A549 (cell line): ENCODE data around the gene LTV1. TPM values are rescaled to one million over a fixed set of nuclear protein-coding genes. Genes with fewer than 3 reads are reported as not detected.
"Not testable (repeated sequence)": the region's sequence is repeated elsewhere in the genome, so short reads cannot be mapped to it uniquely, and the experiment has no call there.

Experiments used
- ATAC-seq, 2 experiments: fragments of 200-7000 bp in 1 of 2; fragments of >200 bp in 1 of 2; cut with Nextera tagmentation in 1 of 2; cut with Tn5 transposase in 1 of 2; 3 replicates each; pipeline versions ENCODE4 v1.8.0 to v1.9.1; 2018 to 2020; ENCODE audit warnings: mild to moderate bottlenecking in 1 of 2, moderate library complexity in 1 of 2
- CTCF ChIA-PET: fragments of 300-600 bp; sonication (Branson Sonifier 250); formaldehyde crosslinking; extraction: SDS; loops from one replicate; lab custom pipeline; 2021; ENCODE audit warnings: antibody characterized with exemption, inconsistent platforms; lab: Yijun Ruan, JAX
- POLR2A ChIA-PET: fragments of 350-600 bp; formaldehyde crosslinking; extraction: SDS; loops from one replicate; lab custom pipeline; 2021; ENCODE audit warnings: antibody characterized with exemption, inconsistent platforms; lab: Yijun Ruan, JAX
- DNase-seq, 2 experiments: peaks; one replicate each; pipeline versions ENCODE4 v3.0.0 to v3.0.0-alpha.2; 2011 to 2016; ENCODE audit warnings: low read depth in 1 of 2, low spot score in 1 of 2
- FAIRE-seq: peaks from 2 replicates; lab custom pipeline; 2011; peaks lifted over from hg19 to GRCh38; lab: Jason Lieb, UNC
- H3K27ac ChIP-seq, 2 experiments: fragments of >200 bp; sonication (Bioruptor Twin); formaldehyde crosslinking; 3 replicates each; pipeline ENCODE4 v1.5.1; 2016 to 2017
- H3K4me1 ChIP-seq: fragments of >200 bp; sonication (Bioruptor Twin); formaldehyde crosslinking; 3 replicates; pipeline ENCODE4 v1.6.1; 2016
- H3K4me2 ChIP-seq: fragments of >200 bp; sonication (Bioruptor Twin); formaldehyde crosslinking; 3 replicates; pipeline ENCODE4 v1.6.1; 2016
- H3K4me3 ChIP-seq: fragments of >200 bp; sonication (Bioruptor Twin); formaldehyde crosslinking; 3 replicates; pipeline ENCODE4 v1.5.1; 2016
- H3K9me3 ChIP-seq: fragments of >200 bp; sonication (Bioruptor Twin); formaldehyde crosslinking; 3 replicates; pipeline ENCODE4 v1.6.1; 2016
- ATOH8 ChIP-seq: fragments of 250-450 bp; sonication (Bioruptor Pico); IDR thresholded peaks from 2 replicates; pipeline ENCODE4 v1.5.0; 2020; ENCODE audit warnings: low read depth, mild to moderate bottlenecking, moderate library complexity
- BHLHE40 ChIP-seq: IDR thresholded peaks from 2 replicates; pipeline ENCODE4 v1.6.1; 2012; ENCODE audit warnings: low read depth, low read length, inconsistent platforms
- CHD2 ChIP-seq: fragments of 150-350 bp; IDR thresholded peaks from 2 replicates; pipeline ENCODE4 v1.6.1; 2014; ENCODE audit warnings: low read length; ENCODE audit not compliant: partially characterized antibody
- E2F6 ChIP-seq: IDR thresholded peaks from 2 replicates; pipeline ENCODE4 v1.6.1; 2012; ENCODE audit warnings: low read depth, borderline replicate concordance
- ELK1 ChIP-seq: fragments of 150-350 bp; IDR thresholded peaks from 2 replicates; pipeline ENCODE4 v1.6.1; 2014; ENCODE audit warnings: low read depth, mild to moderate bottlenecking, low read length
- FOSB ChIP-seq: fragments of 250-450 bp; sonication (Bioruptor Pico); IDR thresholded peaks from 2 replicates; pipeline ENCODE4 v1.5.0; 2020; ENCODE audit warnings: mild to moderate bottlenecking, moderate library complexity
- FOSL2 ChIP-seq, 2 experiments: fragments of 450-650 bp in 1 of 2; fragments of >200 bp in 1 of 2; sonication (Bioruptor Twin) in 1 of 2; formaldehyde crosslinking; IDR thresholded peaks; 2 replicates each; pipeline versions ENCODE4 v1.5.0 to v1.6.1; 2016 to 2020; ENCODE audit warnings: mild to moderate bottlenecking in 1 of 2, moderate library complexity in 1 of 2
- FOXS1 ChIP-seq: fragments of 250-450 bp; sonication (Bioruptor Pico); IDR thresholded peaks from 2 replicates; pipeline ENCODE4 v1.5.0; 2020; ENCODE audit warnings: mild to moderate bottlenecking, moderate library complexity
- GATA3 ChIP-seq: IDR thresholded peaks from 2 replicates; pipeline ENCODE4 v1.6.1; 2012; ENCODE audit warnings: borderline replicate concordance
- HEYL ChIP-seq: fragments of 250-450 bp; sonication (Bioruptor Pico); IDR thresholded peaks from 2 replicates; pipeline ENCODE4 v1.8.0; 2021; ENCODE audit warnings: mild to moderate bottlenecking, moderate library complexity
- HOXB13 ChIP-seq: fragments of 250-450 bp; sonication (Bioruptor Pico); IDR thresholded peaks from 2 replicates; pipeline ENCODE4 v1.5.0; 2020; ENCODE audit warnings: low read depth, mild to moderate bottlenecking, moderate library complexity
- HOXB5 ChIP-seq: fragments of 250-450 bp; sonication (Bioruptor Pico); IDR thresholded peaks from 2 replicates; pipeline ENCODE4 v1.5.0; 2020; ENCODE audit warnings: mild to moderate bottlenecking, moderate library complexity
- JUN ChIP-seq, 2 experiments: fragments of >200 bp; sonication (Bioruptor Twin); formaldehyde crosslinking; IDR thresholded peaks; 2 replicates in 1 of 2; 3 replicates in 1 of 2; pipeline ENCODE4 v1.6.1; 2016 to 2017
- JUNB ChIP-seq: fragments of >200 bp; sonication (Bioruptor Twin); formaldehyde crosslinking; IDR thresholded peaks from 2 replicates; pipeline ENCODE4 v1.6.1; 2016
- KDM1A ChIP-seq: fragments of 200-600 bp; sonication (generic); IDR thresholded peaks from 2 replicates; pipeline ENCODE4 v1.6.1; 2016; ENCODE audit warnings: low read depth, mild to moderate bottlenecking
- KDM5A ChIP-seq: fragments of 200-600 bp; sonication (generic); IDR thresholded peaks from 2 replicates; pipeline ENCODE4 v1.6.1; 2016; ENCODE audit warnings: antibody characterized with exemption, mild to moderate bottlenecking
- MAX ChIP-seq: IDR thresholded peaks from 2 replicates; pipeline ENCODE4 v1.6.1; 2012
- MYC ChIP-seq: IDR thresholded peaks from 2 replicates; pipeline ENCODE4 v1.6.1; 2012; ENCODE audit warnings: mild to moderate bottlenecking, inconsistent platforms, low read length, improper control_type of control experiment, borderline replicate concordance
- NFE2L2 ChIP-seq: fragments of 150-350 bp; conservative IDR thresholded peaks from 2 replicates; pipeline ENCODE4 v1.6.1; 2014; ENCODE audit warnings: low read length
- PHF8 ChIP-seq: fragments of 200-600 bp; sonication (generic); IDR thresholded peaks from 2 replicates; pipeline ENCODE4 v1.6.1; 2016; ENCODE audit warnings: low read depth, mild to moderate bottlenecking, antibody characterized with exemption, moderate library complexity, borderline replicate concordance
- POLR2A ChIP-seq: IDR thresholded peaks from 2 replicates; pipeline ENCODE4 v1.6.1; 2012; ENCODE audit warnings: mild to moderate bottlenecking, low read length
- POLR2AphosphoS2 ChIP-seq: conservative IDR thresholded peaks from 2 replicates; pipeline ENCODE4 v1.6.1; 2012; ENCODE audit warnings: low read length, improper control_type of control experiment, inconsistent platforms
- REST ChIP-seq: fragments of 200-600 bp; sonication (generic); IDR thresholded peaks from 2 replicates; pipeline ENCODE4 v1.6.1; 2016; ENCODE audit warnings: antibody characterized with exemption, mild to moderate bottlenecking, moderate library complexity
- RFX5 ChIP-seq: fragments of 450-650 bp; IDR thresholded peaks from 2 replicates; pipeline ENCODE4 v1.7.1; 2014; ENCODE audit warnings: antibody characterized with exemption, mild to moderate bottlenecking, moderate library complexity
- TFCP2L1 ChIP-seq: fragments of 250-450 bp; sonication (Bioruptor Pico); IDR thresholded peaks from 2 replicates; pipeline ENCODE4 v1.5.0; 2021; ENCODE audit warnings: mild to moderate bottlenecking
- WGBS: methylation state at CpG from one replicate; pipeline ENCODE4 v1.1.6; 2017; ENCODE audit errors: missing lambda C conversion rate; 5-methylcytosine and 5-hydroxymethylcytosine counted together
- polyA minus RNA-seq: library from RNA; depleted of rRNA, polyadenylated mRNA; stranded (reverse); fragments of >200 nt; gene quantifications from 2 replicates; pipeline ENCODE4 v1.2.3, GENCODE V29; 2011; rRNA and poly(A)+ RNA removed
- polyA plus RNA-seq, 4 experiments: library from polyadenylated mRNA; depleted of rRNA in 3 of 4; stranded (reverse); fragments of >200 nt; fragmentation: RNase III in 1 of 4; extraction: RNeasy Plus Mini Kit Qiagen cat#74134 plus additional on column Dnase treatment in 1 of 4; gene quantifications; 2 replicates in 3 of 4; 3 replicates in 1 of 4; pipeline ENCODE4 v1.2.3, GENCODE V29; 2011 to 2017
- TF ChIP-seq, protein P1 (sequence below): fragments of >200 bp; sonication (Bioruptor Twin); formaldehyde crosslinking; IDR thresholded peaks from 2 replicates; pipeline ENCODE4 v1.6.1; 2016

LTV1 gene
- 30.3 and 50.7 TPM in 2 replicates for polyA plus RNA-seq (2011; rRNA removed)
- 12.4 and 16.6 TPM in 2 replicates for polyA plus RNA-seq (2012; cell fraction: cytosol; rRNA removed)
- 6.3 and 9.1 TPM in 2 replicates for polyA plus RNA-seq (2012; cell fraction: nucleus; rRNA removed)
- polyA plus RNA-seq (2017; fragmentation: RNase III; extraction: RNeasy Plus Mini Kit Qiagen cat#74134 plus additional on column Dnase treatment) = 52.4 to 55.6 TPM (median 53.2 TPM) in 3 replicates
- polyA minus RNA-seq = 4.8 and 5.7 TPM in 2 replicates

- TF ChIP-seq FOSL2 (IDR thresholded peaks at IDR 0.05) = no peak
- peak; percentile 10; the same call in 1 of the 2 replicates for TF ChIP-seq FOSL2 (CRISPR knock-in tag; IDR thresholded peaks at IDR 0.05)
- no peak for TF ChIP-seq POLR2AphosphoS2
- no peak for TF ChIP-seq KDM1A
- TF ChIP-seq JUN (IDR thresholded peaks at IDR 0.05) = peak; percentile 20 to 74; a peak in 4 of 5 replicates
- peak; percentile 46; the same call in 1 of the 2 replicates for TF ChIP-seq KDM5A
- TF ChIP-seq ELK1 = no peak
- peak; percentile 76 for TF ChIP-seq E2F6
- peak; percentile 39 for TF ChIP-seq POLR2A
- TF ChIP-seq HOXB13 (CRISPR knock-in tag) = peak; percentile 45; the same call in 1 of the 2 replicates
- no peak for TF ChIP-seq TFCP2L1 (CRISPR knock-in tag)
- no peak for TF ChIP-seq JUNB
- TF ChIP-seq, protein P1, sequence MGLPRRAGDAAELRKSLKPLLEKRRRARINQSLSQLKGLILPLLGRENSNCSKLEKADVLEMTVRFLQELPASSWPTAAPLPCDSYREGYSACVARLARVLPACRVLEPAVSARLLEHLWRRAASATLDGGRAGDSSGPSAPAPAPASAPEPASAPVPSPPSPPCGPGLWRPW = no peak
- no peak for TF ChIP-seq FOXS1 (CRISPR knock-in tag)
- TF ChIP-seq MYC = peak; percentile 84
- TF ChIP-seq REST = peak; percentile 95
- peak; percentile 46; the same call in 1 of the 2 replicates for TF ChIP-seq HOXB5 (CRISPR knock-in tag)
- TF ChIP-seq BHLHE40 = peak; percentile 83
- no peak for TF ChIP-seq GATA3
- no peak for TF ChIP-seq HEYL (CRISPR knock-in tag)
- TF ChIP-seq ATOH8 = 0 out of 2 replicates have a peak, but pooled peaks have one; percentile 43
- TF ChIP-seq RFX5 = no peak
- TF ChIP-seq PHF8 = peak; percentile 93
- peak; percentile 93 for TF ChIP-seq CHD2
- TF ChIP-seq NFE2L2 = no peak
- peak; percentile 99 for TF ChIP-seq MAX
- no peak for TF ChIP-seq FOSB (CRISPR knock-in tag)
- TF ChIP-seq, all 56 proteins: peak for 14
- 4% methylated on average over 29 of the region's 64 CpGs for WGBS
- ChIA-PET CTCF (interaction anchor here (1.3 kb wide), 1 partner anchor 268 kb away, joined by 5 read pairs; no protein-coding TSS in a partner anchor), POLR2A (interaction anchor here (0.6 to 1.6 kb wide), 7 partner anchors 9 to 307 kb away, joined by 3 to 10 read pairs (median 4); partner anchors contain the start of genes PHACTR2 and SF3B5)
- peak within 1 kb of the TSS; percentile 99 for H3K4me2 ChIP-seq
- H3K4me3 ChIP-seq = peak within 1 kb of the TSS; percentile 96
- H3K4me1 ChIP-seq = peaks cover 10% of the 10 kb centered on the region; the same call in 2 of the 3 replicates
- ATAC-seq = peak; percentile 99 to 100
- H3K27ac ChIP-seq = peak within 1 kb of the TSS; percentile 92 to 98
- no peaks in the 10 kb centered on the region for H3K9me3 ChIP-seq
- FAIRE-seq = no peak
- peak; percentile 91 to 95 for DNase-seq
Measured at GRCh38 chr6:143842902-143843676, at the start of gene LTV1. Gene LTV1, plus strand, starts transcription at chr6:143843338. Its CDS starts 140 bp downstream, at chr6:143843478.

DNA sequence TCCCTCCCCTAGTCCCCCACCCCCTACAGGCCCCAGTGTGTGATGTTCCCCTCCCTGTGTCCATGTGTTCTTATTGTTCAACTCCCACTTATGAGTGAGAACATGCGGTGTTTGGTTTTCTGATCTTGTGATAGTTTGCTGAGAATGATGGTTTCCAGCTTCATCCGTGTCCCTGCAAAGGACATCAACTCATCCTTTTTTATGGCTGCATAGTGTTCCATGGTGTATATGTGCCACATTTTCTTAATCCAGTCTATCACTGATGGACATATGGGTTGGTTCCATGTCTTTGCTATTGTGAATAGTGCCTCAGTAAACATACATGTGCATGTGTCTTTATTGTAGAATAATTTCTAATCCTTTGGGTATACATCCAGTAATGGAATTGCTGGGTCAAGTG is 46.6 kb upstream of the LTV1 start:
- ATAC-seq = not testable (repeated sequence)
- 100% methylated on average over 2 of the region's 2 CpGs for WGBS

DNA sequence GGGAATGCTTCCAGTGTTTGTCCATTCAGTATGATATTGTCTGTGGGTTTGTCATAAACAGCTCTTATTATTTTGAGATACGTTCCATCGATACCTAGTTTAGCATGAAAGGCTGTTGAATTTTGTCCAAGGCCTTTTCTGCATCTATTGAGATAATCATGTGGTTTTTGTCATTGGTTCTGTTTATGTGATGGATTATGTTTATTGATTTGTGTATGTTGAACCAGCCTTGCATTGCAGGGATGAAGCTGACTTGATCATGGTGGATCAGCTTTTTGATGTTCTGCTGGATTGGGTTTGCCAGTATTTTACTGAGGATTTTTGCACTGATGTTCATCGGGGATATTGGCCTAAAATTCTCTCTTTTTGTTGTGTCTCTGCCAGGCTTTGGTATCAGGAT is 44.7 kb upstream of the LTV1 start:
- WGBS = 88% methylated on average over 3 of the region's 3 CpGs

More for the DNA sequence above, 46.6 kb upstream of the LTV1 start:
- H3K9me3 ChIP-seq, H3K4me2 ChIP-seq, DNase-seq, H3K27ac ChIP-seq, CTCF ChIA-PET, H3K4me3 ChIP-seq, POLR2A ChIA-PET, H3K4me1 ChIP-seq, FAIRE-seq: not testable (repeated sequence)

More for the DNA sequence above, 44.7 kb upstream of the LTV1 start:
- H3K4me3 ChIP-seq, POLR2A ChIA-PET, H3K4me1 ChIP-seq, DNase-seq, H3K4me2 ChIP-seq, CTCF ChIA-PET, H3K27ac ChIP-seq, ATAC-seq, H3K9me3 ChIP-seq, FAIRE-seq: not testable (repeated sequence)
